ENCODE results near the gene RITA1.

Gene RITA1

GRCh38 chr12:113142173-113142885, 43.2 kb upstream of the RITA1 start:
- TF ChIP-seq CTCF (IDR thresholded peaks at IDR 0.05; ENCODE audit: extremely low read depth, missing control alignments) = no peak
- DNase-seq (ENCODE audit: low spot score) = no peak

GRCh38 chr12:113142886-113143332, 42.6 kb upstream of the RITA1 start:
- DNase-seq (ENCODE audit: low spot score) = no peak
- TF ChIP-seq CTCF (IDR thresholded peaks at IDR 0.05; ENCODE audit: extremely low read depth, missing control alignments) = no peak

- TF ChIP-seq CTCF (IDR thresholded peaks at IDR 0.05; ENCODE audit: extremely low read depth, missing control alignments) = no peak
These were observed 41.6 kb upstream of the RITA1 start for GRCh38 chr12:113143959-113144358.

GRCh38 chr12:113144806-113145205, 40.7 kb upstream of the RITA1 start:
- no peak for DNase-seq (ENCODE audit: low spot score)
- no peak for TF ChIP-seq CTCF (IDR thresholded peaks at IDR 0.05; ENCODE audit: extremely low read depth, missing control alignments)

More at GRCh38 chr12:113143959-113144358, 41.6 kb upstream of the RITA1 start:
- DNase-seq (ENCODE audit: low spot score) = no peak

GRCh38 chr12:113145720-113146551, 39.6 kb upstream of the RITA1 start:
- no peak for TF ChIP-seq CTCF (IDR thresholded peaks at IDR 0.05; ENCODE audit: extremely low read depth, missing control alignments)
- DNase-seq (ENCODE audit: low spot score) = no peak

GRCh38 chr12:113146999-113147398, 38.5 kb upstream of the RITA1 start:
- no peak for TF ChIP-seq CTCF (IDR thresholded peaks at IDR 0.05; ENCODE audit: extremely low read depth, missing control alignments)
- no peak for DNase-seq (ENCODE audit: low spot score)
